Measurements from ENCODE around the gene DCDC2. TPM values are rescaled to one million over a fixed set of nuclear protein-coding genes. Genes with fewer than 3 reads are reported as not detected.

The DCDC2 gene
- total and polyA plus RNA-seq, 2 donors (not counting 1 experiment from before 2014, with no cell fraction given), result not detected

DNA sequence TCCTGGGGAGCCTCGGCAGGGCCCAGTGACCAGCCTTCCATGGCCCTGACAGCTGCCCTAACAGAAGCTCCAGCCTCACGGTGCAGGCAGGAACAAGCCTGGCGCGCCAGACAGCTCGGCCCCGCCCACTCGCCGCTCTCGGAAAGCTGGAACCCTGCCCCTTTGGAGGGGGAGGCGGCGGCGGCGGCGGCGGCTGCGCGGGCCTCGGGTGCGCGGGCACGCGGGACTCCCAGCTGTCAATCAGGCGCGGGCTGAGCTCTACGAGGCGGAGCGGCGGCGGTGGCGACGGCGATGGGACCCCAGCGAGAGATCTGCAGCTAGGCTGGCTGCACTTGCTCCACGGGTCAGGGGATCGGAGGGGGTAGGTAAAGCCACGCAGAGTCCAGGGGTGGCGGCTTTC, 231.9 kb downstream of the DCDC2 start, which contains the start of gene NRSN1:
NRSN1 (plus strand) TSS at position 236 of the 400 bp plus-strand sequence. CDS start 8,113 bp downstream, outside the sequence.
- H4K20me1 ChIP-seq (ENCODE audit: control insufficient read depth, insufficient read depth, low read length, poor library complexity, severe bottlenecking), result no peaks in the 10 kb centered on the region
- Mint-ChIP-seq H3K4me1 (peaks cover 2% of the 10 kb centered on the region), H3K27ac (no peak within 1 kb of the TSS), H3K4me3 (no peak within 1 kb of the TSS), H3K27me3 (peaks cover 23% of the 10 kb centered on the region), H3K9me3 (ENCODE audit: insufficient read depth) (peaks cover 3% of the 10 kb centered on the region)
- ATAC-seq (ENCODE audit: low read depth) (no peak), DNase-seq (no peak)
- 19% methylated on average over 37 of the region's 37 CpGs for WGBS (ENCODE audit: insufficient coverage)
- intact Hi-C loops (cut with micrococcal nuclease), result no loop called here
- ChIA-PET CTCF (no interaction called here), POLR2A (no interaction called here)
- H3K27me3 ChIP-seq (replicated peaks in 1 of 4; ENCODE audit: control extremely low read depth in 1 of 4, control insufficient read depth in 3 of 4, insufficient read depth in 4 of 4, low read length in 3 of 4), result no peaks in the 10 kb centered on the region
- no peak within 1 kb of the TSS for H3K27ac ChIP-seq (ENCODE audit: low read length in 2 of 2)
- TF ChIP-seq EZH2 (IDR thresholded peaks at IDR 0.05; ENCODE audit: borderline replicate concordance, insufficient read depth, low read depth, low read length, poor library complexity, severe bottlenecking), result no peak
- TF ChIP-seq, protein P1, sequence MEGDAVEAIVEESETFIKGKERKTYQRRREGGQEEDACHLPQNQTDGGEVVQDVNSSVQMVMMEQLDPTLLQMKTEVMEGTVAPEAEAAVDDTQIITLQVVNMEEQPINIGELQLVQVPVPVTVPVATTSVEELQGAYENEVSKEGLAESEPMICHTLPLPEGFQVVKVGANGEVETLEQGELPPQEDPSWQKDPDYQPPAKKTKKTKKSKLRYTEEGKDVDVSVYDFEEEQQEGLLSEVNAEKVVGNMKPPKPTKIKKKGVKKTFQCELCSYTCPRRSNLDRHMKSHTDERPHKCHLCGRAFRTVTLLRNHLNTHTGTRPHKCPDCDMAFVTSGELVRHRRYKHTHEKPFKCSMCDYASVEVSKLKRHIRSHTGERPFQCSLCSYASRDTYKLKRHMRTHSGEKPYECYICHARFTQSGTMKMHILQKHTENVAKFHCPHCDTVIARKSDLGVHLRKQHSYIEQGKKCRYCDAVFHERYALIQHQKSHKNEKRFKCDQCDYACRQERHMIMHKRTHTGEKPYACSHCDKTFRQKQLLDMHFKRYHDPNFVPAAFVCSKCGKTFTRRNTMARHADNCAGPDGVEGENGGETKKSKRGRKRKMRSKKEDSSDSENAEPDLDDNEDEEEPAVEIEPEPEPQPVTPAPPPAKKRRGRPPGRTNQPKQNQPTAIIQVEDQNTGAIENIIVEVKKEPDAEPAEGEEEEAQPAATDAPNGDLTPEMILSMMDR (IDR thresholded peaks at IDR 0.05), result no peak
- H3K4me2 ChIP-seq (replicated peaks; ENCODE audit: low read depth, low read length, poor library complexity, severe bottlenecking), result no peak within 1 kb of the TSS
- no peaks in the 10 kb centered on the region for H3K36me3 ChIP-seq (replicated peaks in 1 of 2; ENCODE audit: control extremely low read depth in 1 of 2, control insufficient read depth in 1 of 2, extremely low read depth in 1 of 2, insufficient read depth in 2 of 2, low read length in 1 of 2)
- H3K9ac ChIP-seq (ENCODE audit: low read length), result no peak within 1 kb of the TSS
- H3K9me3 ChIP-seq (ENCODE audit: control extremely low read depth in 1 of 3, control insufficient read depth in 2 of 3, insufficient read depth in 1 of 3, low read length in 2 of 3), result peaks cover 0 to 3% (median 0%) of the 10 kb centered on the region in 3 donors
- H2AFZ ChIP-seq (ENCODE audit: insufficient read depth, low read depth, low read length, poor library complexity, severe bottlenecking), result no peak within 1 kb of the TSS
- H3K4me3 ChIP-seq (ENCODE audit: control extremely low read depth in 1 of 5, extremely low read depth in 1 of 5, insufficient read depth in 1 of 5, low read depth in 2 of 5, low read length in 4 of 5), result no peak within 1 kb of the TSS
- H3K4me1 ChIP-seq (ENCODE audit: control insufficient read depth in 2 of 2, insufficient read depth in 2 of 2, low read length in 2 of 2), result no peaks in the 10 kb centered on the region
- no peaks in the 10 kb centered on the region for H3K79me2 ChIP-seq (ENCODE audit: control insufficient read depth, insufficient read depth, low read length)

DNA sequence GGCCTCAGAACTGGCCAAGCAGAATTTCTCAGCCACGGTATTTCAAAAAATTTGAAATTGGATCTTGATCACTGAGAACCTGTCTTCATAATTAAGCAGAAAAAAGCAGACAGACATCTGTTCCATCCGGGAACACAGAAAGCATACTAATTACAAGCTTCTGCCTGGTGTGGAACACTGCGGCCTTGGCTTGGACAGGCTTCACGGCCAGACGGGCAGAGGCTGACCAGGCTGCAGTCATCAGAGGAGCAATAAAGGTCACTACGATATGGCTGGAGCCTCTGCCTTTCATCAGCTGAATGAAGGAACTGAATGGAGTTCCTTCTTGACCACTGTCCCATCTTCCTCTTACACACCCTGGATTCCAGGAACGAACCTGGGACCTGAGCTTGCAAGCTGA, 235.7 kb downstream of the DCDC2 start:
- no peaks in the 10 kb centered on the region for H4K20me1 ChIP-seq (ENCODE audit: control insufficient read depth, insufficient read depth, low read length, poor library complexity, severe bottlenecking)
- 88% methylated on average over 7 of the region's 7 CpGs for WGBS (ENCODE audit: insufficient coverage)
- H3K79me2 ChIP-seq (ENCODE audit: control insufficient read depth, insufficient read depth, low read length), result no peaks in the 10 kb centered on the region
- Mint-ChIP-seq H3K4me1 (peaks cover 2% of the 10 kb centered on the region), H3K27me3 (peaks cover 23% of the 10 kb centered on the region), H3K9me3 (ENCODE audit: insufficient read depth) (peaks cover 3% of the 10 kb centered on the region), H3K27ac (no peak overlapping the region), H3K4me3 (no peak overlapping the region)
- CTCF ChIA-PET, result no interaction called here
- no peaks in the 10 kb centered on the region for H3K36me3 ChIP-seq (replicated peaks in 1 of 2; ENCODE audit: control extremely low read depth in 1 of 2, control insufficient read depth in 1 of 2, extremely low read depth in 1 of 2, insufficient read depth in 2 of 2, low read length in 1 of 2)
- no peaks in the 10 kb centered on the region for H3K27me3 ChIP-seq (replicated peaks in 1 of 4; ENCODE audit: control extremely low read depth in 1 of 4, control insufficient read depth in 3 of 4, insufficient read depth in 4 of 4, low read length in 3 of 4)
- no peak overlapping the region for H2AFZ ChIP-seq (ENCODE audit: insufficient read depth, low read depth, low read length, poor library complexity, severe bottlenecking)
- no peak for ATAC-seq (ENCODE audit: low read depth)
- intact Hi-C loops (cut with micrococcal nuclease), result no loop called here
- H3K4me2 ChIP-seq (replicated peaks; ENCODE audit: low read depth, low read length, poor library complexity, severe bottlenecking), result no peak overlapping the region
- no peak for TF ChIP-seq EZH2 (IDR thresholded peaks at IDR 0.05; ENCODE audit: borderline replicate concordance, insufficient read depth, low read depth, low read length, poor library complexity, severe bottlenecking)
- no peaks in the 10 kb centered on the region for H3K4me1 ChIP-seq (ENCODE audit: control insufficient read depth in 2 of 2, insufficient read depth in 2 of 2, low read length in 2 of 2)
- POLR2A ChIA-PET, result no interaction called here
- no peak for DNase-seq
- no peak overlapping the region for H3K4me3 ChIP-seq (ENCODE audit: control extremely low read depth in 1 of 5, extremely low read depth in 1 of 5, insufficient read depth in 1 of 5, low read depth in 2 of 5, low read length in 4 of 5)
- H3K27ac ChIP-seq (ENCODE audit: low read length in 2 of 2), result no peak overlapping the region
- H3K9ac ChIP-seq (ENCODE audit: low read length), result no peak overlapping the region
- peaks cover 0 to 3% (median 0%) of the 10 kb centered on the region in 3 donors for H3K9me3 ChIP-seq (ENCODE audit: control extremely low read depth in 1 of 3, control insufficient read depth in 2 of 3, insufficient read depth in 1 of 3, low read length in 2 of 3)

Small RNAs within 50 kb of the gene (small RNA-seq; reads per million reads assigned to genes)
- not detected for gene RF00218 (ENCODE audit: insufficient read length, low read depth, low replicate concordance)
- not detected for gene RNU6-391P (ENCODE audit: insufficient read length, low read depth, low replicate concordance)

Other genes starting within 250 kb of the DCDC2 start
- gene NRSN1, start 231.8 kb downstream of the DCDC2 start, total RNA-seq, result not detected in 2 replicates
- gene NRSN1, start 231.8 kb downstream of the DCDC2 start, polyA plus RNA-seq, result not detected in 2 replicates
- 25.5 and 26.7 TPM in 2 replicates for gene MRS2, start 44.9 kb upstream of the DCDC2 start, total RNA-seq
- 15.8 and 16.0 TPM in 2 replicates for gene MRS2, start 44.9 kb upstream of the DCDC2 start, polyA plus RNA-seq
- 6.2 and 7.0 TPM in 2 replicates for gene GPLD1, start 131.5 kb upstream of the DCDC2 start, total RNA-seq
- gene GPLD1, start 131.5 kb upstream of the DCDC2 start, polyA plus RNA-seq, result 1.6 and 1.9 TPM in 2 replicates
- gene ALDH5A1, start 136.9 kb upstream of the DCDC2 start, total RNA-seq, result 26.3 and 28.3 TPM in 2 replicates
- 5.4 and 5.7 TPM in 2 replicates for gene ALDH5A1, start 136.9 kb upstream of the DCDC2 start, polyA plus RNA-seq